Progenitor cell of endocrine pancreas (in vitro differentiated cells): ENCODE results near the gene OPRL1. TPM values are rescaled to one million over a fixed set of nuclear protein-coding genes. Genes with fewer than 3 reads are reported as not detected.

ENCODE experiments used
- DNase-seq: peaks from one replicate; pipeline ENCODE4 v3.0.0; 2021; ENCODE audit warnings: low spot score; ENCODE audit not compliant: unreplicated experiment
- H3K27ac Mint-ChIP-seq: 2 replicates; pipeline ENCODE4 v1.8.0; 2021; ENCODE audit warnings: mild to moderate bottlenecking, moderate library complexity, mixed read lengths
- H3K27me3 Mint-ChIP-seq: 2 replicates; pipeline ENCODE4 v1.8.0; 2021; ENCODE audit warnings: mixed read lengths
- H3K36me3 Mint-ChIP-seq: 2 replicates; pipeline ENCODE4 v1.8.0; 2022; ENCODE audit warnings: mixed read lengths; ENCODE audit not compliant: insufficient read depth
- H3K4me1 Mint-ChIP-seq: 2 replicates; pipeline ENCODE4 v1.8.0; 2021; ENCODE audit warnings: low read depth, mixed read lengths
- H3K4me3 Mint-ChIP-seq: 2 replicates; pipeline ENCODE4 v1.8.0; 2021; ENCODE audit warnings: low read depth, mild to moderate bottlenecking, moderate library complexity, mixed read lengths
- H3K9me3 Mint-ChIP-seq: 2 replicates; pipeline ENCODE4 v1.8.0; 2021; ENCODE audit warnings: low read depth, mixed read lengths
- CTCF ChIP-seq: fragments of 200-600 bp; sonication (generic); IDR thresholded peaks from one replicate; pipeline ENCODE4 v1.5.0; 2021; ENCODE audit warnings: antibody characterized with exemption, mild to moderate bottlenecking; ENCODE audit not compliant: unreplicated experiment
- total RNA-seq: library from RNA; stranded (reverse); gene quantifications from 2 replicates; pipeline ENCODE4 v1.2.1, GENCODE V29; 2021

Gene OPRL1
- total RNA-seq, 1 donor from 2014 or later: 1.5 TPM

GRCh38 chr20:64033981-64034493, 45.8 kb upstream of the OPRL1 start:
- DNase-seq: no peak
- Mint-ChIP-seq H3K4me1 (peaks cover 19% of the 10 kb centered on the region), H3K27ac (no peak overlapping the region), H3K4me3 (no peak overlapping the region), H3K27me3 (peaks cover 4% of the 10 kb centered on the region), H3K36me3 (peaks cover 17% of the 10 kb centered on the region), H3K9me3 (no peaks in the 10 kb centered on the region)
- no peak for TF ChIP-seq CTCF

- no peak overlapping the region for H3K4me3 Mint-ChIP-seq
- H3K4me1 Mint-ChIP-seq: peaks cover 20% of the 10 kb centered on the region
- TF ChIP-seq CTCF: no peak
- no peak for DNase-seq
- H3K9me3 Mint-ChIP-seq: no peaks in the 10 kb centered on the region
- H3K27me3 Mint-ChIP-seq: peaks cover 9% of the 10 kb centered on the region
- no peak overlapping the region for H3K27ac Mint-ChIP-seq
- H3K36me3 Mint-ChIP-seq: peaks cover 15% of the 10 kb centered on the region
Observed at GRCh38 chr20:64035066-64035932, 44.6 kb upstream of the OPRL1 start.

- no peak for TF ChIP-seq CTCF
- no peak for DNase-seq
- Mint-ChIP-seq H3K4me3 (no peak within 1 kb of the TSS), H3K27ac (no peak within 1 kb of the TSS), H3K36me3 (peaks cover 11% of the 10 kb centered on the region), H3K4me1 (peaks cover 16% of the 10 kb centered on the region), H3K27me3 (peaks cover 12% of the 10 kb centered on the region), H3K9me3 (no peaks in the 10 kb centered on the region)
Observed at GRCh38 chr20:64035933-64036345, 43.9 kb upstream of the OPRL1 start, which contains the start of gene C20orf204. TSS of gene C20orf204 (plus strand) at chr20:64036182. CDS start at chr20:64036324, 142 bp downstream.

GRCh38 chr20:64036346-64037198, 43.3 kb upstream of the OPRL1 start:
- Mint-ChIP-seq H3K9me3 (no peaks in the 10 kb centered on the region), H3K36me3 (peaks cover 8% of the 10 kb centered on the region)
- TF ChIP-seq CTCF: no peak

DNA sequence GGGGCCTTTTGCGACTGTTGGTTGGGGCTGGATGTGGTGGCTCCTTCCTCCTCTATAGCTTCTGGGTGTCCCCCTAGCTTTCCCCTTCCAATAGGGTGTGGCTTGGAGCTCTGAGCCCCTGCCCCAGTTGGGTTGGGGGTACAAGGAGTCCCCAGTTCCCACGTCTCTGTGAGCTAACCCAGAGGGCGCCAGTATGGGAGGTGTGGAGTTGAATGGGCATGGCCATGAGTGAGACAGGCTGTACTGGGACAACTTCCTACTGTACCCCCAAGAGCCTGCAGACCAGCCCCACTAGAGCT, 42.7 kb upstream of the OPRL1 start:
- H3K27me3 Mint-ChIP-seq: peaks cover 16% of the 10 kb centered on the region
- no peak overlapping the region for H3K4me3 Mint-ChIP-seq
- DNase-seq: no peak
- H3K27ac Mint-ChIP-seq: no peak overlapping the region
- H3K4me1 Mint-ChIP-seq: peaks cover 16% of the 10 kb centered on the region
- peaks cover 8% of the 10 kb centered on the region for H3K36me3 Mint-ChIP-seq
- H3K9me3 Mint-ChIP-seq: no peaks in the 10 kb centered on the region
- no peak for TF ChIP-seq CTCF

More at GRCh38 chr20:64036346-64037198, 43.3 kb upstream of the OPRL1 start:
- DNase-seq: no peak
- H3K27me3 Mint-ChIP-seq: peaks cover 16% of the 10 kb centered on the region
- no peak overlapping the region for H3K4me3 Mint-ChIP-seq
- H3K27ac Mint-ChIP-seq: no peak overlapping the region
- H3K4me1 Mint-ChIP-seq: peaks cover 16% of the 10 kb centered on the region
